Lower leg skin (tissue), 4 donors: Measurements from ENCODE around the gene TAF15. TPM values are rescaled to one million over a fixed set of nuclear protein-coding genes. Genes with fewer than 3 reads are reported as not detected.

Experiments
- DNase-seq, 2 donors: peaks; one replicate each; pipeline ENCODE4 v3.0.0-alpha.2; 2019; ENCODE audit warnings: low spot score in 2 of 2
- H3K4me3 ChIP-seq: fragments of 200-600 bp; sonication (generic); 2 replicates; pipeline ENCODE4 v1.5.1; 2017; ENCODE audit warnings: mild to moderate bottlenecking, low read depth; ENCODE audit not compliant: poor library complexity, severe bottlenecking
- POLR2A ChIP-seq, 2 donors: fragments of 450-650 bp; IDR thresholded peaks; one replicate each; pipeline ENCODE4 v1.6.1; 2016 to 2017; ENCODE audit warnings: antibody characterized with exemption in 2 of 2, mild to moderate bottlenecking in 1 of 2, moderate library complexity in 1 of 2
- WGBS, 2 donors: methylation state at CpG; one replicate each; pipeline ENCODE4 v1.1.5; 2018; 5-methylcytosine and 5-hydroxymethylcytosine counted together
- intact Hi-C: fragments of 100-400 bp; cut with DNase I; formaldehyde crosslinking; loops from one replicate; pipeline ENCODE4 v1.15.0; 2023; ENCODE audit warnings: low total_unique reads
- total RNA-seq, 4 donors: library from RNA; depleted of rRNA; stranded (reverse); fragments of >200 nt; gene quantifications; one replicate each; pipeline ENCODE4 v1.1.0, GENCODE V29; 2016
- TF ChIP-seq, protein P1 (sequence below), 3 donors: fragments of 450-650 bp; IDR thresholded peaks; one replicate each; pipeline ENCODE4 v1.5.1; 2016; ENCODE audit warnings: antibody characterized with exemption in 3 of 3, mild to moderate bottlenecking in 3 of 3, moderate library complexity in 2 of 3

The TAF15 gene
- total RNA-seq, 4 donors from 2014 or later: 39.0 to 79.0 (median 60.0) TPM

- intact Hi-C loops: no loop called here
- no peak overlapping the region for H3K4me3 ChIP-seq
- 81 to 87% methylated on average over 4 of the region's 4 CpGs for WGBS, 2 donors
Observed at GRCh38 chr17:35841505-35841904, 32.2 kb downstream of the TAF15 start.

GRCh38 chr17:35842239-35842638 lies 33.0 kb downstream of the TAF15 start:
- TF ChIP-seq, protein P1, sequence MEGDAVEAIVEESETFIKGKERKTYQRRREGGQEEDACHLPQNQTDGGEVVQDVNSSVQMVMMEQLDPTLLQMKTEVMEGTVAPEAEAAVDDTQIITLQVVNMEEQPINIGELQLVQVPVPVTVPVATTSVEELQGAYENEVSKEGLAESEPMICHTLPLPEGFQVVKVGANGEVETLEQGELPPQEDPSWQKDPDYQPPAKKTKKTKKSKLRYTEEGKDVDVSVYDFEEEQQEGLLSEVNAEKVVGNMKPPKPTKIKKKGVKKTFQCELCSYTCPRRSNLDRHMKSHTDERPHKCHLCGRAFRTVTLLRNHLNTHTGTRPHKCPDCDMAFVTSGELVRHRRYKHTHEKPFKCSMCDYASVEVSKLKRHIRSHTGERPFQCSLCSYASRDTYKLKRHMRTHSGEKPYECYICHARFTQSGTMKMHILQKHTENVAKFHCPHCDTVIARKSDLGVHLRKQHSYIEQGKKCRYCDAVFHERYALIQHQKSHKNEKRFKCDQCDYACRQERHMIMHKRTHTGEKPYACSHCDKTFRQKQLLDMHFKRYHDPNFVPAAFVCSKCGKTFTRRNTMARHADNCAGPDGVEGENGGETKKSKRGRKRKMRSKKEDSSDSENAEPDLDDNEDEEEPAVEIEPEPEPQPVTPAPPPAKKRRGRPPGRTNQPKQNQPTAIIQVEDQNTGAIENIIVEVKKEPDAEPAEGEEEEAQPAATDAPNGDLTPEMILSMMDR (IDR thresholded peaks at IDR 0.05): no peak
- TF ChIP-seq POLR2A (IDR thresholded peaks at IDR 0.05): no peak
- no peak for DNase-seq
- H3K4me3 ChIP-seq: no peak overlapping the region
- intact Hi-C loops: no loop called here
- WGBS, 2 donors: 94 to 99% methylated on average over 5 of the region's 5 CpGs

More at GRCh38 chr17:35841505-35841904, 32.2 kb downstream of the TAF15 start:
- TF ChIP-seq POLR2A (IDR thresholded peaks at IDR 0.05): no peak
- TF ChIP-seq, protein P1 (IDR thresholded peaks at IDR 0.05): no peak
- no peak for DNase-seq

DNA sequence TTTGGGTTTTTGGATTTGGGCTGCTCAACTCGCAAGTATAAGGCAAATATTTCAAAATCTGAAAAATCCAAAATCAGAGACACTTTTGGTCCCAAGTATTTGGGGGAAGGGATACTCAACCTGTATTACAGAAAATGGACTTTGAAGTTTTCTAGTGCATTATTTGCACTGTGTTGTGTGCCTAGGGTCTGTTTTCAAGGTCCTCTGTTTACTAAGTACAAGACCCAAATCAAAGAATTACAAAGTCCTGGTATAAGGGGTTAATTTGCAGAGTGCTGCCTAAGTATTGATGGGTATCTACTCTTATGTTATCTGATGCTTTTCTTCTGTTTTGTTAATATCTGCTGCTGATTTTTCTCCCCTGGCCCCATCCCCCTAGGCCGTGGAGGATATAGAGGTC lies 34.4 kb downstream of the TAF15 start:
- intact Hi-C loops: no loop called here
- WGBS, 2 donors: 92 to 97% methylated on average over 2 of the region's 2 CpGs
- DNase-seq: no peak

DNA sequence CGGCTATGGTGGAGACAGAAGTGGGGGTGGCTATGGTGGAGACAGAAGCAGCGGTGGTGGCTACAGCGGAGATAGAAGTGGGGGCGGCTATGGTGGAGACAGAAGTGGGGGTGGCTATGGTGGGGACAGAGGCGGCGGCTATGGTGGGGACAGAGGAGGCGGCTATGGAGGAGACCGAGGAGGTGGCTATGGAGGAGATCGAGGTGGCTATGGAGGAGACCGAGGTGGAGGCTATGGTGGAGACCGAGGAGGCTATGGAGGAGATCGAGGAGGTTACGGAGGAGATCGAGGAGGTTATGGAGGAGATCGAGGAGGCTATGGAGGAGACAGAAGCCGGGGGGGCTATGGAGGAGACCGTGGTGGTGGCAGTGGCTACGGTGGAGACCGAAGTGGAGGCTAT lies 35.3 kb downstream of the TAF15 start:
- DNase-seq: no peak
- H3K4me3 ChIP-seq: no peak overlapping the region
- 95 to 98% methylated on average over 19 of the region's 19 CpGs for WGBS, 2 donors
- intact Hi-C loops: no loop called here
- no peak for TF ChIP-seq POLR2A (IDR thresholded peaks at IDR 0.05)
- TF ChIP-seq, protein P1 (IDR thresholded peaks at IDR 0.05): no peak

More for the DNA sequence above, 34.4 kb downstream of the TAF15 start:
- TF ChIP-seq, protein P1 (IDR thresholded peaks at IDR 0.05): no peak
- no peak for TF ChIP-seq POLR2A (IDR thresholded peaks at IDR 0.05)
- no peak overlapping the region for H3K4me3 ChIP-seq

GRCh38 chr17:35846055-35846809 lies 36.9 kb downstream of the TAF15 start:
- intact Hi-C loops: no loop called here
- DNase-seq: no peak
- 87 to 94% methylated on average over 3 of the region's 3 CpGs for WGBS, 2 donors
- H3K4me3 ChIP-seq: no peak overlapping the region
- TF ChIP-seq POLR2A (IDR thresholded peaks at IDR 0.05): no peak
- TF ChIP-seq, protein P1 (IDR thresholded peaks at IDR 0.05): no peak
